ENCODE data around the gene FXYD1. TPM values are rescaled to one million over a fixed set of nuclear protein-coding genes. Genes with fewer than 3 reads are reported as not detected.
"Not testable (repeated sequence)": the region's sequence is repeated elsewhere in the genome, so short reads cannot be mapped to it uniquely, and the experiment has no call there.

FXYD1 gene
- polyA plus RNA-seq, 2 donors, result 13.2 to 21.4 TPM

DNA sequence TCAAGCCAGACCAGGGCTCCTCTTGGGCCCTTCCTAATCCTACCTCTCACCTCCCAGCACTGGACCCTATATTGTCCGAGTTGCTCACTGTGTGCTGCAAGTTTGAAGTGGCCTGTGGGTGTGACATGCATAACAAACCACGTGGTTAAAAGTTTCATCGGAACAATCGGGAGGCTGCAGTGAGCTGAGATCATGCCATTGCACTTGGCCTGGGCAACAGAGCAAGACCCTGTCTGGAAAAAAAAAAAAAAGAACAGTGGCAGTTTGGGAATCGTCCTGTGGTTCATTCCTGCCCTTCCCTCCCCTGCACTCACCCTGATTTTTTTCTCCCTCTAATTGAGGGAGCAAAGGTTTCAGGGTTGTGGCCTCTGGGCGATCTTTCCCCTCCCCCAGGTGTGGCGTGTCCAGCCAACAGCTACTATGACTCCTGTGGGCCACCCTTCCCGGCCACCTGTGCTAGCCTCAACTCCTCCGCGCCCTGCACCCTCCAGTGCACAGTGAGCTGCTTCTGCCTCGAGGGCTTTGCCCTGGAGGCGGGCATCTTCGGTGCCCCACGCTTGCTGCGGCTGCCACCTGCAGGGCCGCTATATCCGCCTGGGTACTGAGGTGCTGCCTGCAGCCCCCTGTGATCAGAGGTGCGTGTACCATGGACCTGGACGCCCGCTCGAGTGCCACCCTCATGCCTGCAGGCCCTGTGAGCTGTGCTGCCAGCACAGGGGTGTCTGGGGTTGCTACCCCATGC, 39.3 kb upstream of the FXYD1 start:
- no peaks in the 10 kb centered on the region for H3K9me3 ChIP-seq (ENCODE audit: control insufficient read depth in 2 of 2, insufficient read depth in 1 of 2, low read depth in 1 of 2, low read length in 1 of 2)
- no peak overlapping the region for H3K4me3 ChIP-seq (ENCODE audit: low read depth in 1 of 2, low read length in 2 of 2)
- no peak overlapping the region for H3K27ac ChIP-seq (ENCODE audit: low read depth in 2 of 2, low read length in 1 of 2)
- peaks cover 3 to 16% of the 10 kb centered on the region in 2 donors for H3K4me1 ChIP-seq (ENCODE audit: control insufficient read depth in 2 of 2, insufficient read depth in 2 of 2, low read length in 1 of 2)
- H3K27me3 ChIP-seq (ENCODE audit: control insufficient read depth in 1 of 2, insufficient read depth in 2 of 2, low read length in 2 of 2), result no peaks in the 10 kb centered on the region
- H3K36me3 ChIP-seq (ENCODE audit: control insufficient read depth in 2 of 2, insufficient read depth in 2 of 2, low read length in 1 of 2), result no peaks in the 10 kb centered on the region
- 82% methylated on average over 21 of the region's 21 CpGs for WGBS, 2 donors

DNA sequence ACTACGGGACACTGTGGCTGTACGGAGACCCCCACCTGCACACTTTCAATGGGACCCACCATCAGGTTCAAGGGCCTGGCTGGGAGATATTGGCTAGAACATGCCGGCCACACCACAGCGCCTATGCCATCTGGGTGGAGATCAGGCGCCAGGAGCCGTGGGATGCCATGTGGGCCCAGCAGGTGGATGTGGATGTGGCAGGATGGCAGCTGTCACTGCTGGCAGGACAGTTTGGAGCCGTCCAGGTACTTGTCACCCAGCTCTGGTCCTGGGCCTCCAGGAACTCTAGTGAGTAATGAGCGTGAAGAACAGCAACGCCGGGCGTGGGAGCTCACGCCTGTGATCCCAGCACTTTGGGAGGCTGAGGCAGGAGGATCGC, 38.7 kb upstream of the FXYD1 start:
- Histone ChIP-seq H3K4me3 (ENCODE audit: low read depth in 1 of 2, low read length in 2 of 2) (no peak overlapping the region), H3K9me3 (ENCODE audit: control insufficient read depth in 2 of 2, insufficient read depth in 1 of 2, low read depth in 1 of 2, low read length in 1 of 2) (no peaks in the 10 kb centered on the region), H3K4me1 (ENCODE audit: control insufficient read depth in 2 of 2, insufficient read depth in 2 of 2, low read length in 1 of 2) (peaks cover 3 to 16% of the 10 kb centered on the region in 2 donors), H3K36me3 (ENCODE audit: control insufficient read depth in 2 of 2, insufficient read depth in 2 of 2, low read length in 1 of 2) (no peaks in the 10 kb centered on the region), H3K27ac (ENCODE audit: low read depth in 2 of 2, low read length in 1 of 2) (no peak overlapping the region), H3K27me3 (ENCODE audit: control insufficient read depth in 1 of 2, insufficient read depth in 2 of 2, low read length in 2 of 2) (no peaks in the 10 kb centered on the region)
- 94 to 96% methylated on average over 13 of the region's 13 CpGs for WGBS, 2 donors

DNA sequence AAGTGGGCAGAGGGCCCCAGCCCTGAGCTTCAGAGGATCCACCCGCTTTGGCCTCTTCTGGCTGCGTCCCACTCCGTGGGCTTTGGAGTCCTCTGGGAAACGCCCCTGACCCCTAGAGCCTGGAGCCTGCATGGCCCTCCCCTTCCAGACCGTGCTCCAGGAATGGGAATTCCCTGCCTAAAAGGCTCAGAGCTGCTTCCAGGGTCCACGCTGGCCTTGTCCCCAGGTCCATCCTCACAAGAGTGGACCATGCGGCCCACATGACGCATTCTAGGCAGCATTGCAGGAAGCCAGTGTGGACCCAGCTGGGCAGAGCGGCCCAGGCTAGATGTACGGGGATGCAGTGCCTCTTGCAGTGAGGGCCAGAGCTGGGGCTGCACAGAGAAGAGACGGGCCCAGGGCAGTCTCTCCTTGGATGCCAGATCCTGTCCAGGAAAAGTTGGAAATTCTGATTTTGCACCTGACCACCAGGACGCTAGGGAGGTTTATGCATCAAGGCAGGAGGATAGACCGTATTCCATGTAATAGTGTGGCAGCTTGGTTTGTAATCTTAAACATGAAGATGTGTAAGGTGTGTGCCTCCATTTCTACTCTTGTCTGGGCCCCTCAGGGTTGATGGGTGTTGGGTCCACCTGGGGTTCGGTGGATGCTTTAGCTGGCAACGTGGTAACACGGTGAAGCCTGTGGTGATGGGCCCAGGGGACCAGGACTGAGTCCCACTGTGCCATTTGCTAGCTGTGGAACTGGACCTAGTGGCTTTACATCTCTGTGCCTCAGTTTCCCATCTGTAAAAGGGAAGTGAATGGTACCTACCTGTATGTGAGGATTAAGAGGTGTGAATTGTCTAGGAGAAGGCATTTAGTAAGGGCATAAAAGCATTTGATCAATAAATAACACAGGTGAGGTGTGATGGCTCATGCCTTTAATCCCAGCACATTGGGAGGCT, 37.8 kb upstream of the FXYD1 start:
- H3K36me3 ChIP-seq (ENCODE audit: control insufficient read depth in 2 of 2, insufficient read depth in 2 of 2, low read length in 1 of 2), result no peaks in the 10 kb centered on the region
- 80% methylated on average over 16 of the region's 16 CpGs for WGBS, 2 donors

DNA sequence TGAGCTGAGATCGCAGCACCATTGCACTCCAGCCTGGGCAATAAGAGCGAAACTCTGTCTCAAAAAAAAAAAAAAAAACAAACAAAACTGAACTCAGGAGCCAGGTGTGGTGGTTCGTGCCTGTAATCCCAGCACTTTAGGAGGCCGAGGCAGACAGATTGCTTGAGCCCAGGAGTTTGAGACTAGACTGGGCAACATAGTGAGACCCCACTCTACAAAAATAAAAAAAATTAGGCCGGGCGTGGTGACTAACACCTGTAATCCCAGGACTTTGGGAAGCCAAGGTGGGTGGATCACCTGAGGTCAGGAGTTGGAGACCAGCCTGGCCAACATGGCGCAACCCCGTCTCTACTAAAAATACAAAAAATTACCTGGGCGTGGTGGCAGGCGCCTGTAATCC, 36.7 kb upstream of the FXYD1 start:
- not testable (repeated sequence) for H3K9me3 ChIP-seq (ENCODE audit: control insufficient read depth in 2 of 2, insufficient read depth in 1 of 2, low read depth in 1 of 2, low read length in 1 of 2); H3K36me3 ChIP-seq (ENCODE audit: control insufficient read depth in 2 of 2, insufficient read depth in 2 of 2, low read length in 1 of 2)
- WGBS, 2 donors, result 85 to 88% methylated on average over 10 of the region's 10 CpGs

More for the DNA sequence above, 37.8 kb upstream of the FXYD1 start:
- Histone ChIP-seq H3K9me3 (ENCODE audit: control insufficient read depth in 2 of 2, insufficient read depth in 1 of 2, low read depth in 1 of 2, low read length in 1 of 2) (peaks cover 0 to 2% of the 10 kb centered on the region in 2 donors), H3K4me1 (ENCODE audit: control insufficient read depth in 2 of 2, insufficient read depth in 2 of 2, low read length in 1 of 2) (peaks cover 3 to 15% of the 10 kb centered on the region in 2 donors), H3K27me3 (ENCODE audit: control insufficient read depth in 1 of 2, insufficient read depth in 2 of 2, low read length in 2 of 2) (no peaks in the 10 kb centered on the region), H3K4me3 (ENCODE audit: low read depth in 1 of 2, low read length in 2 of 2) (no peak overlapping the region), H3K27ac (ENCODE audit: low read depth in 2 of 2, low read length in 1 of 2) (no peak overlapping the region)

DNA sequence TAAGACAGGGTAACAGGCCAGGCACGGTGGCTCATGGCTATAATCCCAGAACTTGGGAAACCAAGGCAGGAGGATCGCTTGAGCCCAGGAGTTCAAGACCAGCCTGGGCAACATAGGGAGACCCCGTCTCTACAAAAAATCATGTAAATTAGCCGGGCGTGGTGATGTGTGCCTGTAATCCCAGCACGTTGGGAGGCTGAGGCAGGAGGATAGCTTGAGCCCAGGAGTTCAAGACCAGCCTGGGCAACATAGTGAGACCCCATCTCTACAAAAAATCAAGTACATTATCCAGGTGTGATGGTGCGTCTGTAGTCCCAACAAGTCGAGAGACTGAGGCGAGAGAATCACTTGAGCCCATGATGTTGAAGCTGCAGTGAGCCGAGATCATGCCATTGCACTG, 35.0 kb upstream of the FXYD1 start:
- not testable (repeated sequence) for H3K27me3 ChIP-seq (ENCODE audit: control insufficient read depth in 1 of 2, insufficient read depth in 2 of 2, low read length in 2 of 2); H3K27ac ChIP-seq (ENCODE audit: low read depth in 2 of 2, low read length in 1 of 2); H3K36me3 ChIP-seq (ENCODE audit: control insufficient read depth in 2 of 2, insufficient read depth in 2 of 2, low read length in 1 of 2); H3K9me3 ChIP-seq (ENCODE audit: control insufficient read depth in 2 of 2, insufficient read depth in 1 of 2, low read depth in 1 of 2, low read length in 1 of 2); H3K4me3 ChIP-seq (ENCODE audit: low read depth in 1 of 2, low read length in 2 of 2)
- peaks cover under 1 to 12% of the 10 kb centered on the region in 2 donors for H3K4me1 ChIP-seq (ENCODE audit: control insufficient read depth in 2 of 2, insufficient read depth in 2 of 2, low read length in 1 of 2)
- 78% methylated on average over 10 of the region's 10 CpGs for WGBS, 2 donors

More for the DNA sequence above, 36.7 kb upstream of the FXYD1 start:
- not testable (repeated sequence) for H3K4me3 ChIP-seq (ENCODE audit: low read depth in 1 of 2, low read length in 2 of 2); H3K27ac ChIP-seq (ENCODE audit: low read depth in 2 of 2, low read length in 1 of 2); H3K27me3 ChIP-seq (ENCODE audit: control insufficient read depth in 1 of 2, insufficient read depth in 2 of 2, low read length in 2 of 2)
- H3K4me1 ChIP-seq (ENCODE audit: control insufficient read depth in 2 of 2, insufficient read depth in 2 of 2, low read length in 1 of 2), result peaks cover 3 to 11% of the 10 kb centered on the region in 2 donors

DNA sequence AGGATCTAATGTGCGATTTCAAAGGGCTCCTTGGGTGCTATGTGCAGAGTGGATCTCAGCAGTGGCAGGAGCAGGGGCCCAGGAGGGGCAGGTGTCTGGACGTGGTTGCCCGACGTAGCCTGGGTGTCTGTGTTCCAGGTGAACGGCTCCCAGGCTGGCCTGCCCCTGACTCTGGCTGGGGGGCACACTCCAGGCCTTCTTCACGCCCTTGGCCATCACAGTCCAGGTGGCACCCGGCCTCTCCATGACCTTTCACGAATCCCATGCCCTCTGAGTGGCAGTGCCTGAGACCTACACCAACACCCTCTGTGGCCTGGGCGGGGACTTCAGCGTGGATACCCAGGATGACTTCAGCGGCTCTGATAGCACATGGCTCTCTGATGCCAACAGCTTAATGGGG, 34.3 kb upstream of the FXYD1 start:
- Histone ChIP-seq H3K9me3 (ENCODE audit: control insufficient read depth in 2 of 2, insufficient read depth in 1 of 2, low read depth in 1 of 2, low read length in 1 of 2) (peaks cover 0 to 2% of the 10 kb centered on the region in 2 donors), H3K36me3 (ENCODE audit: control insufficient read depth in 2 of 2, insufficient read depth in 2 of 2, low read length in 1 of 2) (no peaks in the 10 kb centered on the region), H3K27me3 (ENCODE audit: control insufficient read depth in 1 of 2, insufficient read depth in 2 of 2, low read length in 2 of 2) (no peaks in the 10 kb centered on the region), H3K27ac (ENCODE audit: low read depth in 2 of 2, low read length in 1 of 2) (no peak overlapping the region), H3K4me1 (ENCODE audit: control insufficient read depth in 2 of 2, insufficient read depth in 2 of 2, low read length in 1 of 2) (peaks cover 0 to 10% of the 10 kb centered on the region in 2 donors), H3K4me3 (ENCODE audit: low read depth in 1 of 2, low read length in 2 of 2) (no peak overlapping the region)
- 87 to 88% methylated on average over 11 of the region's 11 CpGs for WGBS, 2 donors

DNA sequence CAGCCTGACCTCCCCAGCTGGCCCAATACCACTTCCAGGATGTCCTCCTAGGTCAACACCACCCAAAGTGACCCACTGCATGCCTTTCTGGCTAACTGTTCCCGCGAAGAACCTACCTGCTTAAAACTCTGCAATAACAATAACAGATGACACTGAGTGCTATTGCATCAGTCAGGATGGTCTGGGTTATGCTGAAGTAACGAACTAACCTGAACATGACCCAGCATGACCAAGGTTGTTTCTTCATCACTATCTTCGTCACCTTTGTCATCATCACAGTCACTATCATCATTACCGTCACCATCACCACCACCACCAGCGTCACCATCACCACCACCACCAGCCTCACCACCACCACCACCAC, 33.6 kb upstream of the FXYD1 start:
- Histone ChIP-seq H3K27me3 (ENCODE audit: control insufficient read depth in 1 of 2, insufficient read depth in 2 of 2, low read length in 2 of 2) (no peaks in the 10 kb centered on the region), H3K27ac (ENCODE audit: low read depth in 2 of 2, low read length in 1 of 2) (no peak overlapping the region), H3K4me1 (ENCODE audit: control insufficient read depth in 2 of 2, insufficient read depth in 2 of 2, low read length in 1 of 2) (peaks cover 0 to 15% of the 10 kb centered on the region in 2 donors), H3K9me3 (ENCODE audit: control insufficient read depth in 2 of 2, insufficient read depth in 1 of 2, low read depth in 1 of 2, low read length in 1 of 2) (peaks cover 0 to 2% of the 10 kb centered on the region in 2 donors), H3K4me3 (ENCODE audit: low read depth in 1 of 2, low read length in 2 of 2) (no peak overlapping the region), H3K36me3 (ENCODE audit: control insufficient read depth in 2 of 2, insufficient read depth in 2 of 2, low read length in 1 of 2) (no peaks in the 10 kb centered on the region)
- 85 to 89% methylated on average over 6 of the region's 6 CpGs for WGBS, 2 donors

DNA sequence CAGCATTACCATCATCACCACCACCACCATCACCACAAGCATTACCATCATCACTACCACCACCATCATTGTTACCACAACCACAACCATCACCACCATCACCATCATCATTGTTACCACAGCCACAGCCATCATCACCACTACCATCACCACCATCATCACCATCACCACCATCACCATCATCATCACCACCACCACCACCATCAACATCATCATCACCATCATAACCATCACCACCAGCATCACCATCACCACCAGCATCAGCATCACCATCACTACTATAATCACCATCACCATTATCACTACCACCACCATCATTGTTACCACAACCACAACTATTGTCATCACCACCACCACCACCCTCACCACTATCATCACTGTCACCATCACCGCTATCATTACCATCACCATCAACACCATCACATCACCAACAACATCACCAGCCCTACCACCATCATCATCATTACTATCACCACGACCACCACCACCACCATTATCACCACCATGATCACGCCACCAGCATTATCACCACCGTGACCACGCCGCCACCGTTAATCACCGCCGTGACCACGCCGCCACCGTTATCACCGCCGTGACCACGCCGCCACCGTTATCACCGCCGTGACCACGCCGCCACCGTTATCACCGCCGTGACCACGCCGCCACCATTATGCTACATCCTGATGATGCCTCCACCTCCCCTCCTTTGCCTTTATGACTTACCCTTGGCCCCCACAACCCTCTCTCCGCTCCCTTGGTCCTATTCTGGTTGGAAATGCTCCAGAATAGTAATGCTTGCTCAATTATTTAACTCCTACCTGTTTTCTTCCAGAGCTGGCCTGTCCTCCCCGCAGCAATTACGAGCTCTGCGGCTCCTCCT, 33.0 kb upstream of the FXYD1 start:
- Histone ChIP-seq H3K4me3 (ENCODE audit: low read depth in 1 of 2, low read length in 2 of 2) (no peak overlapping the region), H3K9me3 (ENCODE audit: control insufficient read depth in 2 of 2, insufficient read depth in 1 of 2, low read depth in 1 of 2, low read length in 1 of 2) (peaks cover 0 to 2% of the 10 kb centered on the region in 2 donors), H3K27me3 (ENCODE audit: control insufficient read depth in 1 of 2, insufficient read depth in 2 of 2, low read length in 2 of 2) (no peaks in the 10 kb centered on the region), H3K4me1 (ENCODE audit: control insufficient read depth in 2 of 2, insufficient read depth in 2 of 2, low read length in 1 of 2) (peaks cover 0 to 15% of the 10 kb centered on the region in 2 donors), H3K27ac (ENCODE audit: low read depth in 2 of 2, low read length in 1 of 2) (no peak overlapping the region), H3K36me3 (ENCODE audit: control insufficient read depth in 2 of 2, insufficient read depth in 2 of 2, low read length in 1 of 2) (no peaks in the 10 kb centered on the region)
- 86 to 87% methylated on average over 30 of the region's 30 CpGs for WGBS, 2 donors

DNA sequence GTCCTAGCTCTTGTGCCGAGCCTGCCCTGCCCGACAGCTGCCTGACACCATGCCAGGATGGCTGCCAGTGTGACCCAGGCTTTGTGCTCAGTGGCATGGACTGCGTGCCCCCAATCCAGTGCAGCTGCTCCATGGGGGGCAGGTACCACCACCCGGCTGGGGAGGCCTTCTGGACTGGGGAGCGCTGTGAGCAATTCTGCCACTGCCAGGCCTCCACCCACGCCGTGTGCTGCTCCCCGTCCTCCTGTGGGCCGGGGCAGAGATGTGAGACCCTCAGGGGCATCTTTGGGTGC, 32.4 kb upstream of the FXYD1 start:
- no peak overlapping the region for H3K27ac ChIP-seq (ENCODE audit: low read depth in 2 of 2, low read length in 1 of 2)
- 81 to 93% methylated on average over 9 of the region's 9 CpGs for WGBS, 2 donors

More for the DNA sequence above, 32.4 kb upstream of the FXYD1 start:
- H3K9me3 ChIP-seq (ENCODE audit: control insufficient read depth in 2 of 2, insufficient read depth in 1 of 2, low read depth in 1 of 2, low read length in 1 of 2), result peaks cover 0 to 2% of the 10 kb centered on the region in 2 donors
- peaks cover 0 to 15% of the 10 kb centered on the region in 2 donors for H3K4me1 ChIP-seq (ENCODE audit: control insufficient read depth in 2 of 2, insufficient read depth in 2 of 2, low read length in 1 of 2)
- H3K27me3 ChIP-seq (ENCODE audit: control insufficient read depth in 1 of 2, insufficient read depth in 2 of 2, low read length in 2 of 2), result no peaks in the 10 kb centered on the region
- no peak overlapping the region for H3K4me3 ChIP-seq (ENCODE audit: low read depth in 1 of 2, low read length in 2 of 2)
- H3K36me3 ChIP-seq (ENCODE audit: control insufficient read depth in 2 of 2, insufficient read depth in 2 of 2, low read length in 1 of 2), result no peaks in the 10 kb centered on the region
